GM19023 (cell line): ENCODE measurements around the gene EPHX1.

Experiments used
- ATAC-seq: cut with Tn5 transposase; IDR thresholded peaks from one replicate; pipeline ENCODE4 v1.9.1; 2021; ENCODE audit warnings: mild to moderate bottlenecking, moderate library complexity; ENCODE audit not compliant: unreplicated experiment

Gene EPHX1

DNA sequence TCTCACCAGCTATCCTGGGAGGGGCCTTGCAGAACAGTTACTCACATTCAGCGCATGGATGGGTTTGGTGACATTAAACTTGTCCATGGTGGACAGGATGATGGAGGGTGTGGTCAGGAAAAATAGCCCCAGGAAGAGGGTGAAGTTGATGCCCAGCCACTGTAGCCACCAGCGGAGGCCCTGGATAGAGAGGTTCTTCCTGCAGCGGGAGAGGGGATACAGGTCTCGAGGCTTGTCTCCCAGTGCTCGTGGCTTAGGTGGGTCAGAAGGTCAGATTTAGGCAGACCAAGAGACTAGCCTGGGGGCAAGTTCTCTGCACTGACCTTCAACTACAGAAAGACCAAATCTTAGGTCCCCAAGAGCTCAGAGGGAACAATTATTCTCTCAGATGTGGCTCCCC, 49.2 kb downstream of the EPHX1 start:
- no peak for ATAC-seq

- ATAC-seq = no peak
These were observed 50.2 kb downstream of the EPHX1 start for GRCh38 chr1:225860107-225860506.

GRCh38 chr1:225860876-225861441, 51.0 kb downstream of the EPHX1 start:
- ATAC-seq = no peak

- no peak for ATAC-seq
These were observed 52.1 kb downstream of the EPHX1 start for GRCh38 chr1:225861834-225862580.

- no peak for ATAC-seq
These were observed 52.6 kb downstream of the EPHX1 start for GRCh38 chr1:225862581-225862950.

DNA sequence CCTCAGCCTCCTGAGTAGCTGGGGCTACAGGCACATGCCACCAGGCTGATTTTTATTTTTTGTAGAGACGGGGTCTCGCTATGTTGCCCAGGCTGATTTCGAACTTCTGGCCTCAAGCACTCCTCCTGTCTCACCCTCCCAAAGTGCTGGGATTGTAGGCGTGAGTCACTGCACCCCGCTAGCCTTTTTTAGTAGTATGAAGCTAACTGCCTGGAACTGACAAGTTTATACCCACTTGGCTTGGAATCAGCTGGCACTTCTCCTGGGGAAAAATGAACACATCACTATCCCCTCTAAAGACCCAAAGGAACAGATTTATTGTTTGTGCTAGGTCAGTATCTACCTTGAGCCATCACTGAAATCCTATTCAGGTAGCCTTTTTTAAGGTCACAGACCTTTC, 53.2 kb downstream of the EPHX1 start:
- ATAC-seq = no peak

- ATAC-seq = no peak
These were observed 55.6 kb downstream of the EPHX1 start for GRCh38 chr1:225865514-225865913.

- peak; percentile 79 for ATAC-seq
These were observed 56.3 kb downstream of the EPHX1 start for GRCh38 chr1:225866061-225866837.

DNA sequence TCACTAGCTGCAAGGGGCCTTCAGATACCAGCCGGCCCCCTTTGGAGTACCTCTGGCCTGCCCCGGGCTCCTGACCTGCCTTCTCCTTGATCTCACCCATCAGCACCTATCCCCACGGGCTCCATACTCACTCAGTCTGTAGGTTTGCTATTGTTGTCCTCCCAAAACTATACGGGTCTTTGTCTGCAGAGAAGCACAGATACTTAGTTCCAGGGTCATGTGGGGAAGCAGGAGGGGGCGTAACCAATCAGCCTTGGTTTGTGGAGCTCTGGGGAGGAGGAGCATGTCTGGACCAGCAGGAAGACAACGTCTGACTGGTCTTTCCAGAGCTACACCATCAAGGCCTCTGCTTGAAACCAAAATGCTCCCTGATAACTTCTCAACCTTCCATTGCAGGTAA, 57.1 kb downstream of the EPHX1 start:
- ATAC-seq = no peak

GRCh38 chr1:225868631-225869330, 58.9 kb downstream of the EPHX1 start:
- no peak for ATAC-seq

DNA sequence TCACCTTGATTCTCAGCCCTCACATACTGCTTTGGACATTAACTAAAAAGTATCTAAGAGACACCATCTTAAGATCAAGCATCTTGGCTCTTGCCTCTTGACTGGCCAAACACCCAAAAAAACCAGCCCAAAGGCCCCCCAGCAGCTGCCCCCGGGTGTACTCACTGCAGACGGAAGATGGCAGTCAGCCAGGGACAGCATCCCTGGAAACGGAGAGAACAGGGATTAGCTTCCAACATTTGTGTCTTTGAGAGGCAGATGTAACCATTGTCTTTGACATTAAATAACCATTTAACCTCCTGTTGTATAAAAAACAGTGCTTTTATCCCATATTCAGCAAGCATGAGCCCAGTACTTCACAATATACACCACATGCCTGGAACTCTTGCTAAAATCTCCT, 61.0 kb downstream of the EPHX1 start:
- ATAC-seq = no peak

DNA sequence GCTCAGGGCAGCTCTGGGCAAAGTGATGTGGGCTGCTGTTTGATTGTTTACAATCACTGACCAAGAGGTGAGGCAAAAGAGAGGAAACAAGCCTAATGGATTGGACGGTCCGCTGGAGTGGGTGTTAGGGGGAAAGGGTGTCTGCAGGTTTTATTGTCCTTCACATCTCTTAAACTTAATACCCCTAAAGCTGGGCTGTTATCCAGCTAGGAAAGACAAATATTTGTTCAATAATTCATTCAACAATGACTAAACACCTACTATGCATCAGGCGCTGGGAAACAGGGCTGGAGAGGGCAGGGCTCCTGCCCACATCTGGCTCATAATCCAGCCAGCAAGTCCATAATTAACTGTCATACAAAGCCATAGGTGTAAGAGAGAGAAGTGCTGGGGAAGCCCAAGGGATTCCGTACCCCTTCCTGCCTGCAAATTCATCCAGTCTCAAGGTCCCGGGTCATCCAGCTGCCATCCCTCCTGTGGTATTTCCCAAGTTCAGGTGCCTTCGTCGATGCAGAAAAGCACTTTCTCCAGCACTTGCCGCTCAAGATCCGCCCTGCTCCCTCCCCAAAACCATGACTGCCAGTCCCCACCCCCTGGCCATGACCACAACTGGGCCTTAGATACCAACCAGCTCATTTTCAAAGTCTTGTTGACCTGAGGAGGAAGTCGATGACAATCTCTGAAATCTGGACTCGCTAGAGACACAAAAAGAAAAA, 61.6 kb downstream of the EPHX1 start:
- ATAC-seq = no peak

GRCh38 chr1:225872075-225872430, 62.1 kb downstream of the EPHX1 start:
- no peak for ATAC-seq

GRCh38 chr1:225873281-225873850, 63.4 kb downstream of the EPHX1 start:
- no peak for ATAC-seq

GRCh38 chr1:225874431-225874830, 64.5 kb downstream of the EPHX1 start:
- ATAC-seq = no peak

DNA sequence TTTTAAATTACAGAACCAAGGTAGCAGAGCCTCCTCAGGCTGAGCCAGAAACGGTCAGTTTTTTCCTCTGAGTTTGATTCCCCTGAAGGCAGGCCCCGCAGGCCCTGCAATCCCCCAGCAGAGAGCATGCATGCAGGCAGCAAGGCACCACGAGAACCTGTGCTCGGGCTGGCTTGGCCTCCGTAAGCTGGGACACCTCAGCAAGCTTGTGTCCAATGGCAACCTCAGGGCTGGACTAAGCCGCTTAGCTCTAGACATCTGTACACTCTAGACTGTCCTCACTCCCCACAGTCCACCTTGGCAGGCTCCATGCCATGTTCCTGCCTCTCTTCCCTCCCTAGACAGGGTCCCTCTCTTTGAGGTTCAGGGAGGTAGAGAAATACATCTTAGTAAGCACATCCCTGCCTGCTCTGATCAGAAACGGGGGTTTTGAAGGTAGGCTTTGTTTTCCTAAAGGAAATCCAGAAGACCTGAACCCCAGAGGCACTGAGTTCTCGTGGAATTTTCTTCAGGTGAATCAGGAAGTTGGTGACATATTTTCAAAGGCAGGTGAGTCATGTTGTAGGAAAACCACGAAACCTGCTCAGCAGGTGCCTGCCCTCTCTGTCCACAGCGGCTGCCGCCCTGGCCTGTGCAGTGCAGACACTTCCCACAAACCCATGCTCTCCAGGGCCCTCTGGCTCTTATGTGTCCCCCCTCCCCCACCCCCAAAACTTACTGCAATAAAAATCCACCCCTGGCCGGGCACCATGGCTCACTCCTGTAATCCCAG, 65.3 kb downstream of the EPHX1 start:
- no peak for ATAC-seq

GRCh38 chr1:225876900-225877510, 67.1 kb downstream of the EPHX1 start:
- no peak for ATAC-seq

DNA sequence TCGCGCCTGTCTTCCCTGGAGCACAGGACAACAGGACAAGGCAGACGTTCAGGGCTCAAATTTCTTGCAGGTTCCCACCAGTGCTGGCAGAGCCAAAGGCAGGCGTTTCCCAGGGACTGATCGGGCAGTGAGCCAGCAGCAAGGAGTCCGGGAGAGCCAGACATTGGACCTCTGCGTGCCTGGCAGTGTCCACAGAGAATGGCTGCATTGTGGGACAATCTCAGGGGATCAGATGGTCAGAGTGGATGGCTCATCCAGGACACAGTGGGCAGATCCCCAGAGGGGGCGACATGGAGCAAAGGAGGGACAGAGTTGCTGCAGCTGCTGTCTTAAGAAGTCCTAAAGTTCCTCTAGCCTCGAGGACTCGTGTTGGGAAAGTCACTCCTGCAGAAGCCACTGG, 67.7 kb downstream of the EPHX1 start:
- no peak for ATAC-seq

GRCh38 chr1:225878282-225878681, 68.4 kb downstream of the EPHX1 start:
- ATAC-seq = no peak
